Measurements from ENCODE around the gene IRX3.

The IRX3 gene

GRCh38 chr16:54289945-54290832 lies 3.6 kb upstream of the IRX3 start:
- DNase-seq (ENCODE audit: low read depth) = no peak
- TF ChIP-seq MYC (IDR thresholded peaks at IDR 0.05; ENCODE audit: low read depth, low read length) (no peak), POLR2A (IDR thresholded peaks at IDR 0.05; ENCODE audit: extremely low read depth, insufficient read length) (no peak), MAX (IDR thresholded peaks at IDR 0.05; ENCODE audit: low read depth, low read length) (no peak), CTCF (IDR thresholded peaks at IDR 0.05; ENCODE audit: low read depth, low read length) (no peak)
- no peak overlapping the region for H3K4me3 ChIP-seq (ENCODE audit: low read depth, low read length)

- no peak for TF ChIP-seq CTCF (IDR thresholded peaks at IDR 0.05; ENCODE audit: low read depth, low read length)
- TF ChIP-seq MYC (IDR thresholded peaks at IDR 0.05; ENCODE audit: low read depth, low read length) = no peak
- TF ChIP-seq MAX (IDR thresholded peaks at IDR 0.05; ENCODE audit: low read depth, low read length) = no peak
- TF ChIP-seq POLR2A (IDR thresholded peaks at IDR 0.05; ENCODE audit: extremely low read depth, insufficient read length) = no peak
- H3K4me3 ChIP-seq (ENCODE audit: low read depth, low read length) = no peak overlapping the region
- no peak for DNase-seq (ENCODE audit: low read depth)
These were observed 2.8 kb upstream of the IRX3 start for GRCh38 chr16:54289242-54289944.

GRCh38 chr16:54288835-54289241 lies 2.3 kb upstream of the IRX3 start:
- no peak overlapping the region for H3K4me3 ChIP-seq (ENCODE audit: low read depth, low read length)
- DNase-seq (ENCODE audit: low read depth) = no peak
- TF ChIP-seq MAX (IDR thresholded peaks at IDR 0.05; ENCODE audit: low read depth, low read length) (no peak), POLR2A (IDR thresholded peaks at IDR 0.05; ENCODE audit: extremely low read depth, insufficient read length) (no peak), CTCF (IDR thresholded peaks at IDR 0.05; ENCODE audit: low read depth, low read length) (no peak), MYC (IDR thresholded peaks at IDR 0.05; ENCODE audit: low read depth, low read length) (no peak)

GRCh38 chr16:54288030-54288834 lies 1.6 kb upstream of the IRX3 start:
- DNase-seq (ENCODE audit: low read depth) = no peak
- TF ChIP-seq MYC (IDR thresholded peaks at IDR 0.05; ENCODE audit: low read depth, low read length) (no peak), POLR2A (IDR thresholded peaks at IDR 0.05; ENCODE audit: extremely low read depth, insufficient read length) (no peak), MAX (IDR thresholded peaks at IDR 0.05; ENCODE audit: low read depth, low read length) (no peak), CTCF (IDR thresholded peaks at IDR 0.05; ENCODE audit: low read depth, low read length) (no peak)
- no peak overlapping the region for H3K4me3 ChIP-seq (ENCODE audit: low read depth, low read length)
